ENCODE data around the gene AP3B2.

AP3B2 gene, protein sequence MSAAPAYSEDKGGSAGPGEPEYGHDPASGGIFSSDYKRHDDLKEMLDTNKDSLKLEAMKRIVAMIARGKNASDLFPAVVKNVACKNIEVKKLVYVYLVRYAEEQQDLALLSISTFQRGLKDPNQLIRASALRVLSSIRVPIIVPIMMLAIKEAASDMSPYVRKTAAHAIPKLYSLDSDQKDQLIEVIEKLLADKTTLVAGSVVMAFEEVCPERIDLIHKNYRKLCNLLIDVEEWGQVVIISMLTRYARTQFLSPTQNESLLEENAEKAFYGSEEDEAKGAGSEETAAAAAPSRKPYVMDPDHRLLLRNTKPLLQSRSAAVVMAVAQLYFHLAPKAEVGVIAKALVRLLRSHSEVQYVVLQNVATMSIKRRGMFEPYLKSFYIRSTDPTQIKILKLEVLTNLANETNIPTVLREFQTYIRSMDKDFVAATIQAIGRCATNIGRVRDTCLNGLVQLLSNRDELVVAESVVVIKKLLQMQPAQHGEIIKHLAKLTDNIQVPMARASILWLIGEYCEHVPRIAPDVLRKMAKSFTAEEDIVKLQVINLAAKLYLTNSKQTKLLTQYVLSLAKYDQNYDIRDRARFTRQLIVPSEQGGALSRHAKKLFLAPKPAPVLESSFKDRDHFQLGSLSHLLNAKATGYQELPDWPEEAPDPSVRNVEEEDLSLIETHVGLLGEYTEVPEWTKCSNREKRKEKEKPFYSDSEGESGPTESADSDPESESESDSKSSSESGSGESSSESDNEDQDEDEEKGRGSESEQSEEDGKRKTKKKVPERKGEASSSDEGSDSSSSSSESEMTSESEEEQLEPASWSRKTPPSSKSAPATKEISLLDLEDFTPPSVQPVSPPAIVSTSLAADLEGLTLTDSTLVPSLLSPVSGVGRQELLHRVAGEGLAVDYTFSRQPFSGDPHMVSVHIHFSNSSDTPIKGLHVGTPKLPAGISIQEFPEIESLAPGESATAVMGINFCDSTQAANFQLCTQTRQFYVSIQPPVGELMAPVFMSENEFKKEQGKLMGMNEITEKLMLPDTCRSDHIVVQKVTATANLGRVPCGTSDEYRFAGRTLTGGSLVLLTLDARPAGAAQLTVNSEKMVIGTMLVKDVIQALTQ

GRCh38 chr15:82709421-82710207 lies at the start of gene AP3B2:
TSS of gene AP3B2 (minus strand) at chr15:82709875. CDS start at chr15:82709706, 169 bp downstream.
- in situ Hi-C loops (cut with MboI; ENCODE audit: low sequenced_read_pairs, unreplicated experiment): no loop called here
- TF ChIP-seq CTCF (IDR thresholded peaks at IDR 0.05; ENCODE audit: borderline replicate concordance, control extremely low read depth, extremely low read depth, insufficient read depth, missing control alignments): no peak
- DNase-seq (ENCODE audit: low spot score): peak; percentile 93

GRCh38 chr15:82751308-82751707 lies 41.6 kb upstream of the AP3B2 start:
- in situ Hi-C loops (cut with MboI; ENCODE audit: low sequenced_read_pairs, unreplicated experiment): no loop called here
- no peak for DNase-seq (ENCODE audit: low spot score)
- TF ChIP-seq CTCF (IDR thresholded peaks at IDR 0.05; ENCODE audit: borderline replicate concordance, control extremely low read depth, extremely low read depth, insufficient read depth, missing control alignments): no peak

DNA sequence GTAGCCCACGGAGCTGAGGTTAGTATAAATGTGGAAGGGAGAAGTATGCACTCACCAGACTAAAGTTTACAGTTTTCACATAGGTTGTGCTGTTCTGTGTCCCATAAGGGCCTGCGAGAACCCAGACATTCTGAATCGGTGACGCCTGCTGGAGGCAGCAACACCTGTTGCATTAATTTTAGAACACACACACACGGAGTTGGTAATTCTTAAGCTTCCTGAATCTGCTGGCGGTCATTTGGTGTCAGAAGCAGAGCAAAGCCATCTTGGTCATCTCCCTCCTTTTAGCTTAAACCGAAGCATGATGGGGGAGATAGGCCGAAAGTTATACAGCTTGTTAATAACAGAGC lies 41.1 kb upstream of the AP3B2 start:
- DNase-seq (ENCODE audit: low spot score): peak; percentile 42
- peak; percentile 17 for TF ChIP-seq CTCF (IDR thresholded peaks at IDR 0.05; ENCODE audit: borderline replicate concordance, control extremely low read depth, extremely low read depth, insufficient read depth, missing control alignments)
- in situ Hi-C loops (cut with MboI; ENCODE audit: low sequenced_read_pairs, unreplicated experiment): no loop called here

GRCh38 chr15:82749951-82750830 lies 40.5 kb upstream of the AP3B2 start:
- peak; percentile 89 for DNase-seq (ENCODE audit: low spot score)
- no peak for TF ChIP-seq CTCF (IDR thresholded peaks at IDR 0.05; ENCODE audit: borderline replicate concordance, control extremely low read depth, extremely low read depth, insufficient read depth, missing control alignments)
- in situ Hi-C loops (cut with MboI; ENCODE audit: low sequenced_read_pairs, unreplicated experiment): no loop called here

GRCh38 chr15:82748315-82748714 lies 38.6 kb upstream of the AP3B2 start:
- no peak for TF ChIP-seq CTCF (IDR thresholded peaks at IDR 0.05; ENCODE audit: borderline replicate concordance, control extremely low read depth, extremely low read depth, insufficient read depth, missing control alignments)
- DNase-seq (ENCODE audit: low spot score): no peak
- in situ Hi-C loops (cut with MboI; ENCODE audit: low sequenced_read_pairs, unreplicated experiment): no loop called here

All from GM13976 (cell line).